ENCODE data around the gene LRRC45. TPM values are rescaled to one million over a fixed set of nuclear protein-coding genes. Genes with fewer than 3 reads are reported as not detected.
A peak's percentile ranks its signal among the peaks of the same experiment; 100 is the strongest.

The LRRC45 gene
- total RNA-seq, 1 donor from 2014 or later = 39.4 TPM

GRCh38 chr17:82053130-82053529 is 30.0 kb downstream of the LRRC45 start:
- no peaks in the 10 kb centered on the region for H3K27me3 Mint-ChIP-seq
- peaks cover 9% of the 10 kb centered on the region for H3K4me1 Mint-ChIP-seq (ENCODE audit: low read depth)
- H3K4me3 Mint-ChIP-seq (ENCODE audit: low read depth) = peak overlapping the region; percentile 85
- no peak overlapping the region for H3K27ac Mint-ChIP-seq
- no peak for DNase-seq (ENCODE audit: low spot score, unreplicated experiment)
- no peak for TF ChIP-seq CTCF (IDR thresholded peaks at IDR 0.05; ENCODE audit: unreplicated experiment)
- H3K36me3 Mint-ChIP-seq (ENCODE audit: insufficient read depth) = no peaks in the 10 kb centered on the region
- H3K9me3 Mint-ChIP-seq (ENCODE audit: low read depth) = no peaks in the 10 kb centered on the region

GRCh38 chr17:82053556-82054263 is 30.6 kb downstream of the LRRC45 start:
- peaks cover 9% of the 10 kb centered on the region for H3K4me1 Mint-ChIP-seq (ENCODE audit: low read depth)
- DNase-seq (ENCODE audit: low spot score, unreplicated experiment) = no peak
- H3K27ac Mint-ChIP-seq = no peak overlapping the region
- peak overlapping the region; percentile 85 for H3K4me3 Mint-ChIP-seq (ENCODE audit: low read depth)
- no peaks in the 10 kb centered on the region for H3K27me3 Mint-ChIP-seq
- H3K9me3 Mint-ChIP-seq (ENCODE audit: low read depth) = no peaks in the 10 kb centered on the region
- no peak for TF ChIP-seq CTCF (IDR thresholded peaks at IDR 0.05; ENCODE audit: unreplicated experiment)
- H3K36me3 Mint-ChIP-seq (ENCODE audit: insufficient read depth) = no peaks in the 10 kb centered on the region

- H3K4me3 Mint-ChIP-seq (ENCODE audit: low read depth) = no peak overlapping the region
- H3K9me3 Mint-ChIP-seq (ENCODE audit: low read depth) = no peaks in the 10 kb centered on the region
- peaks cover 9% of the 10 kb centered on the region for H3K4me1 Mint-ChIP-seq (ENCODE audit: low read depth)
- H3K27ac Mint-ChIP-seq = no peak overlapping the region
- H3K36me3 Mint-ChIP-seq (ENCODE audit: insufficient read depth) = no peaks in the 10 kb centered on the region
- DNase-seq (ENCODE audit: low spot score, unreplicated experiment) = no peak
- H3K27me3 Mint-ChIP-seq = no peaks in the 10 kb centered on the region
- no peak for TF ChIP-seq CTCF (IDR thresholded peaks at IDR 0.05; ENCODE audit: unreplicated experiment)
Measured at GRCh38 chr17:82054351-82055022, 31.4 kb downstream of the LRRC45 start.

- no peak for TF ChIP-seq CTCF (IDR thresholded peaks at IDR 0.05; ENCODE audit: unreplicated experiment)
Measured at GRCh38 chr17:82055023-82055964, 32.2 kb downstream of the LRRC45 start.

More at GRCh38 chr17:82055023-82055964, 32.2 kb downstream of the LRRC45 start:
- no peak overlapping the region for H3K27ac Mint-ChIP-seq
- H3K4me3 Mint-ChIP-seq (ENCODE audit: low read depth) = no peak overlapping the region
- peaks cover 2% of the 10 kb centered on the region for H3K36me3 Mint-ChIP-seq (ENCODE audit: insufficient read depth)
- H3K27me3 Mint-ChIP-seq = no peaks in the 10 kb centered on the region
- no peaks in the 10 kb centered on the region for H3K9me3 Mint-ChIP-seq (ENCODE audit: low read depth)
- peaks cover 8% of the 10 kb centered on the region for H3K4me1 Mint-ChIP-seq (ENCODE audit: low read depth)
- DNase-seq (ENCODE audit: low spot score, unreplicated experiment) = no peak
